SK-N-SH treated with all-trans-retinoic acid at 6 μM for 48 hours (cell line): Measurements from ENCODE around the gene CNDP1.

Experiments used
- PATZ1 ChIP-seq: fragments of 250-450 bp; sonication (Bioruptor Pico); IDR thresholded peaks from 2 replicates; pipeline ENCODE4 v1.8.0; 2020; ENCODE audit warnings: mild to moderate bottlenecking, moderate library complexity, borderline replicate concordance
- ZFP3 ChIP-seq: fragments of 250-450 bp; sonication (Bioruptor Pico); IDR thresholded peaks from 2 replicates; pipeline ENCODE4 v1.5.0; 2020; ENCODE audit warnings: mild to moderate bottlenecking, moderate library complexity

GRCh38 chr18:74541703-74542555 is 7.6 kb downstream of the CNDP1 start:
- TF ChIP-seq ZFP3 (CRISPR knock-in tag) = no peak
- TF ChIP-seq PATZ1 (CRISPR knock-in tag) = no peak
